ENCODE results near the gene USP32.

Gene USP32

GRCh38 chr17:60358606-60359225 is 33.2 kb downstream of the USP32 start:
- TF ChIP-seq CTCF (IDR thresholded peaks at IDR 0.05; ENCODE audit: extremely low read depth, insufficient read depth, missing control alignments), result no peak
- DNase-seq (ENCODE audit: low spot score), result no peak
- in situ Hi-C loops (cut with MboI; ENCODE audit: low pct_unique_long_range_greater_than_20kb, low sequenced_read_pairs, unreplicated experiment), result no loop called here

- DNase-seq (ENCODE audit: low spot score), result no peak
- no peak for TF ChIP-seq CTCF (IDR thresholded peaks at IDR 0.05; ENCODE audit: extremely low read depth, insufficient read depth, missing control alignments)
- in situ Hi-C loops (cut with MboI; ENCODE audit: low pct_unique_long_range_greater_than_20kb, low sequenced_read_pairs, unreplicated experiment), result no loop called here
These were observed 35.0 kb downstream of the USP32 start for GRCh38 chr17:60356940-60357339.

- in situ Hi-C loops (cut with MboI; ENCODE audit: low pct_unique_long_range_greater_than_20kb, low sequenced_read_pairs, unreplicated experiment), result no loop called here
- DNase-seq (ENCODE audit: low spot score), result no peak
- TF ChIP-seq CTCF (IDR thresholded peaks at IDR 0.05; ENCODE audit: extremely low read depth, insufficient read depth, missing control alignments), result no peak
These were observed 36.0 kb downstream of the USP32 start for GRCh38 chr17:60355663-60356594.

GRCh38 chr17:60354223-60354622 is 37.7 kb downstream of the USP32 start:
- in situ Hi-C loops (cut with MboI; ENCODE audit: low pct_unique_long_range_greater_than_20kb, low sequenced_read_pairs, unreplicated experiment), result no loop called here
- DNase-seq (ENCODE audit: low spot score), result no peak
- no peak for TF ChIP-seq CTCF (IDR thresholded peaks at IDR 0.05; ENCODE audit: extremely low read depth, insufficient read depth, missing control alignments)

- DNase-seq (ENCODE audit: low spot score), result no peak
- in situ Hi-C loops (cut with MboI; ENCODE audit: low pct_unique_long_range_greater_than_20kb, low sequenced_read_pairs, unreplicated experiment), result no loop called here
- no peak for TF ChIP-seq CTCF (IDR thresholded peaks at IDR 0.05; ENCODE audit: extremely low read depth, insufficient read depth, missing control alignments)
These were observed 38.2 kb downstream of the USP32 start for GRCh38 chr17:60353773-60354172.

GRCh38 chr17:60352569-60352968 is 39.4 kb downstream of the USP32 start:
- no peak for TF ChIP-seq CTCF (IDR thresholded peaks at IDR 0.05; ENCODE audit: extremely low read depth, insufficient read depth, missing control alignments)
- in situ Hi-C loops (cut with MboI; ENCODE audit: low pct_unique_long_range_greater_than_20kb, low sequenced_read_pairs, unreplicated experiment), result no loop called here

More at GRCh38 chr17:60352569-60352968, 39.4 kb downstream of the USP32 start:
- DNase-seq (ENCODE audit: low spot score), result no peak

All from GM13977 (cell line).